HUES48 (cell line): ENCODE measurements around the gene PIM3.

Experiments
- H3K27ac ChIP-seq: one replicate; pipeline ENCODE4 v1.7.0; 2013; ENCODE audit warnings: low read depth, low read length, inconsistent platforms
- H3K27me3 ChIP-seq: 2 replicates; pipeline ENCODE4 v1.6.1; 2013; ENCODE audit warnings: mild to moderate bottlenecking, low read length; ENCODE audit not compliant: control insufficient read depth, insufficient read depth
- H3K36me3 ChIP-seq: 2 replicates; pipeline ENCODE4 v1.6.1; 2013; ENCODE audit warnings: low read length; ENCODE audit not compliant: control insufficient read depth, insufficient read depth
- H3K4me1 ChIP-seq: 2 replicates; pipeline ENCODE4 v1.6.1; 2013; ENCODE audit warnings: mild to moderate bottlenecking, low read length; ENCODE audit not compliant: control insufficient read depth, insufficient read depth
- H3K4me3 ChIP-seq: 2 replicates; pipeline ENCODE4 v1.5.1; 2013; ENCODE audit warnings: mild to moderate bottlenecking, low read depth, low read length
- H3K9ac ChIP-seq: 2 replicates; pipeline ENCODE4 v1.6.1; 2013; ENCODE audit warnings: mild to moderate bottlenecking, low read depth, low read length, moderate library complexity
- H3K9me3 ChIP-seq: 2 replicates; pipeline ENCODE4 v1.6.1; 2013; ENCODE audit warnings: low read length; ENCODE audit not compliant: control insufficient read depth, insufficient read depth

Gene PIM3

GRCh38 chr22:49965091-49966040 lies 4.8 kb downstream of the PIM3 start:
- Histone ChIP-seq H3K9ac (no peak overlapping the region), H3K9me3 (no peaks in the 10 kb centered on the region), H3K27me3 (peaks cover 4% of the 10 kb centered on the region; the same call in 1 of the 2 replicates), H3K4me3 (no peak overlapping the region), H3K36me3 (peaks cover 24% of the 10 kb centered on the region), H3K4me1 (peaks cover 8% of the 10 kb centered on the region), H3K27ac (no peak overlapping the region)

GRCh38 chr22:49966041-49966773 lies 5.6 kb downstream of the PIM3 start:
- peaks cover 24% of the 10 kb centered on the region for H3K36me3 ChIP-seq
- no peak overlapping the region for H3K4me3 ChIP-seq
- no peak overlapping the region for H3K9ac ChIP-seq
- H3K9me3 ChIP-seq: no peaks in the 10 kb centered on the region
- H3K4me1 ChIP-seq: peaks cover 11% of the 10 kb centered on the region
- peaks cover 12% of the 10 kb centered on the region for H3K27me3 ChIP-seq
- peak overlapping the region; percentile 35 for H3K27ac ChIP-seq

- H3K27me3 ChIP-seq: peaks cover 17% of the 10 kb centered on the region
- H3K9ac ChIP-seq: no peak overlapping the region
- H3K9me3 ChIP-seq: no peaks in the 10 kb centered on the region
- H3K27ac ChIP-seq: peak overlapping the region; percentile 35
- H3K36me3 ChIP-seq: peaks cover 24% of the 10 kb centered on the region
- H3K4me3 ChIP-seq: no peak overlapping the region
- peaks cover 14% of the 10 kb centered on the region for H3K4me1 ChIP-seq
These were observed 6.5 kb downstream of the PIM3 start for GRCh38 chr22:49966774-49967705.

DNA sequence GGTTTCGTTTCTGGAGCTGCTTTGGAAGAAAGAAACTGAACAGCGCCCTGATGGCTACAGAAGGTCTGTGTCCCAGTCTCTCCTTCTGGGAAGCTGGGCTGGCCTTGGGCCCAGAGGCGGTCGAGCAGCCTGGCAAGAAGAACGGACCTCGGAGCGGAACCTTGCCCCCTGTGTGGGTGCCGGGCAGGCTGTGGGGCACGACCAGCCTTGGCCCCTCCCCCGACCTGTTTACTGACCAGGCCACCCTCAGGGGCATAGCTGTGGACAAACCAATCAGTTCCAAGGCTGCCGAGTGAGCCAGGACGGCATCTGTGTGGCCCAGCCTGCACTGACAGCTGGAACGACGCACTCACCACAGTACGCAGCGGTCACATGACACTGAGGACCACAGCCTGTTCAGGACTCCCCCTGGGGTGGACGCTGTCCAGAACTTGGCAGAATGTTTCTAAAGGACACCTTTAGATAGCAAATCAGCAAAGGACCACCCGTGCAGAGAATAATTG lies 7.2 kb downstream of the PIM3 start:
- H3K9me3 ChIP-seq: no peaks in the 10 kb centered on the region
- no peak overlapping the region for H3K4me3 ChIP-seq
- peaks cover 21% of the 10 kb centered on the region for H3K36me3 ChIP-seq
- peaks cover 11% of the 10 kb centered on the region for H3K4me1 ChIP-seq
- H3K27ac ChIP-seq: no peak overlapping the region
- H3K27me3 ChIP-seq: peaks cover 23% of the 10 kb centered on the region
- H3K9ac ChIP-seq: no peak overlapping the region

GRCh38 chr22:49968313-49968830 lies 7.8 kb downstream of the PIM3 start:
- Histone ChIP-seq H3K4me3 (no peak overlapping the region), H3K4me1 (peaks cover 7% of the 10 kb centered on the region; the same call in 1 of the 2 replicates), H3K9me3 (no peaks in the 10 kb centered on the region), H3K9ac (no peak overlapping the region), H3K36me3 (peaks cover 15% of the 10 kb centered on the region), H3K27me3 (peaks cover 24% of the 10 kb centered on the region), H3K27ac (no peak overlapping the region)

GRCh38 chr22:49968831-49969661 lies 8.5 kb downstream of the PIM3 start:
- Histone ChIP-seq H3K4me1 (peaks cover 7% of the 10 kb centered on the region; the same call in 1 of the 2 replicates), H3K9ac (no peak overlapping the region), H3K27ac (no peak overlapping the region), H3K9me3 (no peaks in the 10 kb centered on the region), H3K4me3 (no peak overlapping the region), H3K36me3 (peaks cover 8% of the 10 kb centered on the region), H3K27me3 (peaks cover 24% of the 10 kb centered on the region)

GRCh38 chr22:49969751-49970527 lies 9.4 kb downstream of the PIM3 start:
- Histone ChIP-seq H3K4me1 (peaks cover 7% of the 10 kb centered on the region; the same call in 1 of the 2 replicates), H3K9me3 (no peaks in the 10 kb centered on the region), H3K4me3 (no peak overlapping the region), H3K27me3 (peaks cover 24% of the 10 kb centered on the region), H3K36me3 (no peaks in the 10 kb centered on the region), H3K9ac (no peak overlapping the region), H3K27ac (no peak overlapping the region)

GRCh38 chr22:49970528-49971231 lies 10.1 kb downstream of the PIM3 start:
- Histone ChIP-seq H3K27me3 (peaks cover 24% of the 10 kb centered on the region), H3K27ac (peak overlapping the region; percentile 40), H3K9ac (peak overlapping the region; percentile 20), H3K36me3 (no peaks in the 10 kb centered on the region), H3K4me1 (peaks cover 7% of the 10 kb centered on the region; the same call in 1 of the 2 replicates), H3K4me3 (peak overlapping the region; percentile 48), H3K9me3 (no peaks in the 10 kb centered on the region)
